HepG2 (cell line): ENCODE results near the gene DNAJA3. TPM values are rescaled to one million over a fixed set of nuclear protein-coding genes. Genes with fewer than 3 reads are reported as not detected.

Experiments
- ATF2 ChIP-seq: sonication (generic); formaldehyde crosslinking; IDR thresholded peaks from 2 replicates; pipeline ENCODE4 v1.4.0; 2020; ENCODE audit warnings: missing genetic modification reagents
- CC2D1A ChIP-seq: sonication (generic); formaldehyde crosslinking; IDR thresholded peaks from 2 replicates; pipeline ENCODE4 v1.8.1; 2023; ENCODE audit warnings: mild to moderate bottlenecking, missing genetic modification reagents
- DNMT3B ChIP-seq: conservative IDR thresholded peaks from 2 replicates; pipeline ENCODE4 v1.6.1; 2016; ENCODE audit warnings: missing biosample characterization, control low read depth
- GABPB1 ChIP-seq: IDR thresholded peaks from 2 replicates; pipeline ENCODE4 v1.6.1; 2016; ENCODE audit warnings: mild to moderate bottlenecking, missing genetic modification reagents, moderate library complexity, missing compliant biosample characterization
- GZF1 ChIP-seq: sonication (generic); formaldehyde crosslinking; IDR thresholded peaks from 2 replicates; pipeline ENCODE4 v1.5.1; 2020; ENCODE audit warnings: mild to moderate bottlenecking, missing genetic modification reagents
- HDAC6 ChIP-seq: fragments of 200-600 bp; sonication (generic); IDR thresholded peaks from 2 replicates; pipeline ENCODE4 v1.7.0; 2017; ENCODE audit warnings: mild to moderate bottlenecking, antibody characterized with exemption, low read length, low read depth
- HNRNPH1 ChIP-seq: fragments of 200-400 bp; formaldehyde crosslinking; optimal IDR thresholded peaks from 2 replicates; pipeline ENCODE3; 2017; ENCODE audit warnings: mild to moderate bottlenecking, low read depth, low read length
- KLF9 ChIP-seq: IDR thresholded peaks from 2 replicates; pipeline ENCODE4 v1.6.1; 2016; ENCODE audit warnings: low read depth
- NCOA2 ChIP-seq: sonication (generic); formaldehyde crosslinking; IDR thresholded peaks from 2 replicates; pipeline ENCODE4 v1.8.0; 2022; ENCODE audit warnings: inconsistent platforms
- NR3C1 ChIP-seq: sonication (generic); formaldehyde crosslinking; IDR thresholded peaks from 2 replicates; pipeline ENCODE4 v1.4.0; 2020; ENCODE audit warnings: missing genetic modification reagents
- POLR2A ChIP-seq, 2 experiments: IDR thresholded peaks; 2 replicates each; pipeline ENCODE4 v1.6.1; 2011; ENCODE audit warnings: low read depth in 2 of 2, low read length in 2 of 2, mild to moderate bottlenecking in 1 of 2, moderate library complexity in 1 of 2; ENCODE audit not compliant: insufficient read depth in 1 of 2
- PTBP1 ChIP-seq: fragments of 200-400 bp; formaldehyde crosslinking; IDR thresholded peaks from 2 replicates; pipeline ENCODE4 v1.6.1; 2018; ENCODE audit warnings: low read length, low read depth; ENCODE audit not compliant: poor library complexity, severe bottlenecking
- SRSF4 ChIP-seq: fragments of 200-400 bp; formaldehyde crosslinking; IDR thresholded peaks from one replicate; pipeline ENCODE4 v1.6.1; 2018; ENCODE audit warnings: mild to moderate bottlenecking, low read depth, low read length, moderate library complexity; ENCODE audit not compliant: poor library complexity, severe bottlenecking
- ZBTB26 ChIP-seq: IDR thresholded peaks from 2 replicates; pipeline ENCODE4 v1.6.1; 2016; ENCODE audit warnings: missing compliant biosample characterization, missing genetic modification reagents, borderline replicate concordance
- ZFP90 ChIP-seq: sonication (generic); formaldehyde crosslinking; IDR thresholded peaks from 2 replicates; pipeline ENCODE4 v1.8.0; 2022; ENCODE audit warnings: missing genetic modification reagents, mild to moderate bottlenecking, inconsistent platforms, borderline replicate concordance
- ZFP91 ChIP-seq: sonication (generic); formaldehyde crosslinking; IDR thresholded peaks from 2 replicates; pipeline ENCODE4 v1.9.0; 2022; ENCODE audit warnings: missing genetic modification reagents, mild to moderate bottlenecking, borderline replicate concordance
- ZNF354B ChIP-seq: sonication (generic); formaldehyde crosslinking; IDR thresholded peaks from 2 replicates; pipeline ENCODE4 v1.8.0; 2022; ENCODE audit warnings: mild to moderate bottlenecking, missing genetic modification reagents
- ZNF430 ChIP-seq: sonication (generic); formaldehyde crosslinking; IDR thresholded peaks from 2 replicates; pipeline ENCODE4 v1.9.0; 2021; ENCODE audit warnings: mild to moderate bottlenecking, missing genetic modification reagents
- ZNF496 ChIP-seq: sonication (generic); formaldehyde crosslinking; IDR thresholded peaks from 2 replicates; pipeline ENCODE4 v1.8.1; 2023; ENCODE audit warnings: mild to moderate bottlenecking, moderate library complexity, missing genetic modification reagents; ENCODE audit not compliant: insufficient replicate concordance
- ZNF616 ChIP-seq: sonication (generic); formaldehyde crosslinking; IDR thresholded peaks from 2 replicates; pipeline ENCODE4 v1.5.0; 2020; ENCODE audit warnings: low read depth, mild to moderate bottlenecking, missing genetic modification reagents
- ZNF670 ChIP-seq: sonication (generic); formaldehyde crosslinking; IDR thresholded peaks from 2 replicates; pipeline ENCODE4 v1.8.0; 2022; ENCODE audit warnings: mild to moderate bottlenecking, missing genetic modification reagents, borderline replicate concordance
- ZNF768 ChIP-seq: sonication (generic); formaldehyde crosslinking; IDR thresholded peaks from 2 replicates; pipeline ENCODE4 v1.4.0; 2020; ENCODE audit warnings: missing genetic modification reagents
- ZNF878 ChIP-seq: sonication (generic); formaldehyde crosslinking; IDR thresholded peaks from 2 replicates; pipeline ENCODE4 v1.8.1; 2023; ENCODE audit warnings: mild to moderate bottlenecking, missing genetic modification reagents, moderate library complexity
- ZSCAN29 ChIP-seq: sonication (generic); formaldehyde crosslinking; conservative IDR thresholded peaks from 2 replicates; pipeline ENCODE4 v1.4.0; 2020; ENCODE audit warnings: mild to moderate bottlenecking, missing genetic modification reagents
- polyA plus RNA-seq, 8 experiments: library from polyadenylated mRNA; depleted of rRNA in 3 of 8; stranded (reverse) in 7 of 8; unstranded in 1 of 8; fragments of >200 nt; fragmentation: Illumina TruSeq in 4 of 8; extraction: Trizol in 4 of 8; gene quantifications; 2 replicates each; pipeline versions ENCODE4 v1.2.1 to v1.2.3, GENCODE V29; 2011 to 2016; ENCODE audit warnings: low read depth in 4 of 8, missing spikeins in 1 of 8, mixed read lengths in 1 of 8; ENCODE audit not compliant: insufficient read depth in 1 of 8
- total RNA-seq, 5 experiments: library from RNA; depleted of rRNA; stranded (reverse); fragments of >200 nt; fragmentation: Illumina TruSeq; extraction: Trizol; gene quantifications; 2 replicates each; pipeline ENCODE4 v1.2.3, GENCODE V29; 2016; ENCODE audit warnings: low read depth in 1 of 5

DNAJA3 gene
- total and polyA plus RNA-seq, 2 of the 13 experiments (the other 11 are each of a cell fraction or from before 2014, with no cell fraction given) = 77.0 to 83.3 TPM

- no peak; the same call in 1 of the 2 replicates for TF ChIP-seq ZBTB26 (CRISPR knock-in tag)
- TF ChIP-seq GZF1 = no peak
- peak; percentile 48; the same call in 1 of the 2 replicates for TF ChIP-seq ZFP91 (CRISPR knock-in tag)
- TF ChIP-seq HDAC6 = no peak
- TF ChIP-seq ZNF496 = no peak
- no peak for TF ChIP-seq ZNF354B (CRISPR knock-in tag)
- no peak for TF ChIP-seq ZNF616 (CRISPR knock-in tag)
- TF ChIP-seq POLR2A (IDR thresholded peaks at IDR 0.05; ENCODE audit: insufficient read depth in 1 of 2, low read depth in 2 of 2, low read length in 2 of 2) = no peak
- TF ChIP-seq ATF2 (CRISPR knock-in tag) = no peak
- no peak for TF ChIP-seq CC2D1A (CRISPR knock-in tag)
- no peak for TF ChIP-seq ZSCAN29 (CRISPR knock-in tag)
- no peak for TF ChIP-seq SRSF4
- no peak for TF ChIP-seq NR3C1 (CRISPR knock-in tag)
- TF ChIP-seq NCOA2 (CRISPR knock-in tag) = no peak
- no peak for TF ChIP-seq ZNF430
- no peak for TF ChIP-seq PTBP1
- no peak for TF ChIP-seq HNRNPH1
- peak; percentile 61; the same call in 1 of the 2 replicates for TF ChIP-seq ZNF768
- no peak for TF ChIP-seq ZNF878 (CRISPR knock-in tag)
- TF ChIP-seq ZFP90 = peak; percentile 83
- peak; percentile 54; the same call in 1 of the 2 replicates for TF ChIP-seq GABPB1
- TF ChIP-seq KLF9 (CRISPR knock-in tag) = no peak
- no peak for TF ChIP-seq ZNF670
- no peak for TF ChIP-seq DNMT3B (CRISPR knock-in tag)
Measured at GRCh38 chr16:4402439-4403132, 23.1 kb upstream of the DNAJA3 start (continued).
